ENCODE results near the gene BCL2L2.

- TF ChIP-seq EP300 (IDR thresholded peaks at IDR 0.05; ENCODE audit: low read depth) (no peak), POLR2A (IDR thresholded peaks at IDR 0.05) (peak; percentile 85), CTCF (IDR thresholded peaks at IDR 0.05) (no peak), POLR2AphosphoS5 (IDR thresholded peaks at IDR 0.05) (peak; percentile 75 to 85 (median 84))
These were observed at the start of gene BCL2L2 for GRCh38 chr14:23306412-23307145.
